WTC11 (cell line): Measurements from ENCODE around the gene ZNF350. TPM values are rescaled to one million over a fixed set of nuclear protein-coding genes. Genes with fewer than 3 reads are reported as not detected.

Experiments used
- ATAC-seq: fragments of 200-7000 bp; cut with Tn5 transposase; 2 replicates; pipeline ENCODE4 v1.10.0; 2021; ENCODE audit warnings: mild to moderate bottlenecking, moderate library complexity
- CTCF ChIA-PET: fragments of 300-600 bp; sonication (Branson Sonifier 250); formaldehyde crosslinking; loops from one replicate; lab custom pipeline; 2021; ENCODE audit warnings: antibody characterized with exemption; lab: Charles Lee
- POLR2A ChIA-PET: fragments of 350-600 bp; sonication (Branson Sonifier 250); formaldehyde crosslinking; loops from one replicate; lab custom pipeline; 2021; ENCODE audit warnings: antibody characterized with exemption; lab: Charles Lee
- DNase-seq: peaks from one replicate; pipeline ENCODE4 v3.0.0; 2021; ENCODE audit warnings: low spot score
- H3K27ac Mint-ChIP-seq: 2 replicates; pipeline ENCODE4 v1.8.0; 2021; ENCODE audit warnings: mixed read lengths
- H3K27me3 Mint-ChIP-seq: 2 replicates; pipeline ENCODE4 v1.8.0; 2021; ENCODE audit warnings: low read depth, mild to moderate bottlenecking, moderate library complexity, mixed read lengths
- H3K36me3 Mint-ChIP-seq: 2 replicates; pipeline ENCODE4 v1.8.0; 2021; ENCODE audit warnings: mixed read lengths
- H3K4me1 Mint-ChIP-seq: 2 replicates; pipeline ENCODE4 v1.8.0; 2022; ENCODE audit warnings: mixed read lengths
- H3K4me3 Mint-ChIP-seq: 2 replicates; pipeline ENCODE4 v1.8.0; 2021; ENCODE audit warnings: mild to moderate bottlenecking, moderate library complexity, mixed read lengths
- H3K9me3 Mint-ChIP-seq: 2 replicates; pipeline ENCODE4 v1.8.0; 2021; ENCODE audit warnings: mixed read lengths
- FOXK1 ChIP-seq: sonication (generic); formaldehyde crosslinking; IDR thresholded peaks from 2 replicates; pipeline ENCODE4 v1.8.0; 2022; ENCODE audit warnings: mild to moderate bottlenecking, moderate library complexity, missing genetic modification reagents
- GABPB1 ChIP-seq: sonication (generic); formaldehyde crosslinking; IDR thresholded peaks from 2 replicates; pipeline ENCODE4 v1.8.1; 2023; ENCODE audit warnings: mild to moderate bottlenecking, missing genetic modification reagents
- GTF2I ChIP-seq: fragments of 250-450 bp; sonication (Bioruptor Pico); conservative IDR thresholded peaks from 2 replicates; pipeline ENCODE4 v1.4.0; 2021; ENCODE audit warnings: mild to moderate bottlenecking
- JUN ChIP-seq: sonication (generic); formaldehyde crosslinking; IDR thresholded peaks from 2 replicates; pipeline ENCODE4 v1.8.0; 2023; ENCODE audit warnings: mild to moderate bottlenecking, missing genetic modification reagents
- KAT7 ChIP-seq: sonication (generic); formaldehyde crosslinking; IDR thresholded peaks from 2 replicates; pipeline ENCODE4 v1.8.1; 2023; ENCODE audit warnings: missing genetic modification reagents, mild to moderate bottlenecking, borderline replicate concordance
- MYBL2 ChIP-seq: sonication (generic); formaldehyde crosslinking; IDR thresholded peaks from 2 replicates; pipeline ENCODE4 v1.8.1; 2023; ENCODE audit warnings: mild to moderate bottlenecking, moderate library complexity, missing genetic modification reagents
- NFE2L1 ChIP-seq: sonication (generic); formaldehyde crosslinking; IDR thresholded peaks from 2 replicates; pipeline ENCODE4 v1.8.1; 2023; ENCODE audit warnings: missing genetic modification reagents
- NFYB ChIP-seq: sonication (generic); formaldehyde crosslinking; conservative IDR thresholded peaks from 2 replicates; pipeline ENCODE4 v1.8.0; 2022; ENCODE audit warnings: low read depth, missing genetic modification reagents
- NR2C2 ChIP-seq: sonication (generic); formaldehyde crosslinking; IDR thresholded peaks from 2 replicates; pipeline ENCODE4 v1.8.0; 2022; ENCODE audit warnings: mild to moderate bottlenecking, missing genetic modification reagents
- NR3C1 ChIP-seq: sonication (generic); formaldehyde crosslinking; conservative IDR thresholded peaks from 2 replicates; pipeline ENCODE4 v1.8.1; 2023; ENCODE audit warnings: low read depth, mild to moderate bottlenecking, missing genetic modification reagents
- OVOL2 ChIP-seq: fragments of 250-450 bp; sonication (Bioruptor Pico); IDR thresholded peaks from 2 replicates; pipeline ENCODE4 v1.9.0; 2021; ENCODE audit warnings: mild to moderate bottlenecking, borderline replicate concordance
- SMAD4 ChIP-seq: sonication (generic); formaldehyde crosslinking; IDR thresholded peaks from 2 replicates; pipeline ENCODE4 v1.8.0; 2022; ENCODE audit warnings: mild to moderate bottlenecking, missing genetic modification reagents
- SOX15 ChIP-seq: fragments of 250-450 bp; sonication (Bioruptor Pico); IDR thresholded peaks from 2 replicates; pipeline ENCODE4 v1.9.0; 2021; ENCODE audit warnings: mild to moderate bottlenecking
- SP1 ChIP-seq: sonication (generic); formaldehyde crosslinking; conservative IDR thresholded peaks from 2 replicates; pipeline ENCODE4 v1.8.1; 2022; ENCODE audit warnings: missing genetic modification reagents
- TCF7 ChIP-seq: sonication (generic); formaldehyde crosslinking; IDR thresholded peaks from 2 replicates; pipeline ENCODE4 v1.8.0; 2022; ENCODE audit warnings: mild to moderate bottlenecking, low read depth, missing genetic modification reagents, moderate library complexity
- TEAD4 ChIP-seq: sonication (generic); formaldehyde crosslinking; IDR thresholded peaks from 2 replicates; pipeline ENCODE4 v1.8.0; 2022; ENCODE audit warnings: mild to moderate bottlenecking, missing genetic modification reagents
- ZBTB21 ChIP-seq: sonication (generic); formaldehyde crosslinking; IDR thresholded peaks from 2 replicates; pipeline ENCODE4 v1.8.1; 2023; ENCODE audit warnings: mild to moderate bottlenecking, missing genetic modification reagents, borderline replicate concordance
- ZNF138 ChIP-seq: sonication (generic); formaldehyde crosslinking; conservative IDR thresholded peaks from 2 replicates; pipeline ENCODE4 v1.8.1; 2022; ENCODE audit warnings: mild to moderate bottlenecking, moderate library complexity, missing genetic modification reagents
- ZNF416 ChIP-seq: fragments of 250-450 bp; sonication (Bioruptor Pico); IDR thresholded peaks from 2 replicates; pipeline ENCODE4 v1.9.0; 2021; ENCODE audit warnings: mild to moderate bottlenecking, inconsistent platforms
- ZNF423 ChIP-seq: fragments of 250-450 bp; sonication (Bioruptor Pico); IDR thresholded peaks from 2 replicates; pipeline ENCODE4 v2.1.2; 2022; ENCODE audit warnings: mild to moderate bottlenecking, moderate library complexity
- total RNA-seq: library from RNA; stranded (reverse); gene quantifications from 3 replicates; pipeline ENCODE4 v1.2.3, GENCODE V29; 2021
- TF ChIP-seq, protein P1 (sequence below): sonication (generic); formaldehyde crosslinking; IDR thresholded peaks from 2 replicates; pipeline ENCODE4 v1.8.0; 2023; ENCODE audit warnings: missing genetic modification reagents
- TF ChIP-seq, protein P2 (sequence below): fragments of 250-450 bp; sonication (Bioruptor Pico); IDR thresholded peaks from 2 replicates; pipeline ENCODE4 v1.9.0; 2021; ENCODE audit warnings: mild to moderate bottlenecking
- TF ChIP-seq, protein P3 (sequence below): fragments of 250-450 bp; sonication (Bioruptor Pico); conservative IDR thresholded peaks from 2 replicates; pipeline ENCODE4 v1.9.0; 2021; ENCODE audit warnings: mild to moderate bottlenecking
- TF ChIP-seq, protein P4 (sequence below): sonication (generic); formaldehyde crosslinking; IDR thresholded peaks from 2 replicates; pipeline ENCODE4 v1.8.1; 2022; ENCODE audit warnings: mild to moderate bottlenecking, moderate library complexity, missing genetic modification reagents

Gene ZNF350
- total RNA-seq, 1 experiment from 2014 or later = 8.1 TPM

DNA sequence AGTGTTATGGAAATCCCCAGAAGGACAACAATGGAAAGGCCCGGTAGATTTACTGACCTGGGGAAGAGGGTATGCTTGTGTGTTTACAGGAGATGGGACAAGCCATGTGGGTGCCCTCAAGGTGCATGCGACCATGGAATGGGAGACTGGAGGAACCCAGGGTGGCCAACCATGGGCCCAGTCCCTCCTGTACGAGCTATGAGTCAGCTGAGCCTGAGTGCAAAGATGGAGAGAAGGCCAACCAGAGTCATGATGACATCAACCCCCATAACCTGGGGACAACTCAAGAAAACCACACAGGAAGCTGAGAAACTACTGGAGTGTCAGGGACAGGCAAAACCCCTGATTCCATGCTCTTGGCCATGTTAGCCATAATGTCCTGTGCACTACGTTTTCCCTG, 7.8 kb downstream of the ZNF350 start:
- peaks cover 47% of the 10 kb centered on the region for H3K9me3 Mint-ChIP-seq
- ATAC-seq (no peak), DNase-seq (no peak)
- peaks cover 54% of the 10 kb centered on the region for H3K36me3 Mint-ChIP-seq
- ChIA-PET CTCF (no interaction called here), POLR2A (no interaction called here)
- H3K27me3 Mint-ChIP-seq = no peaks in the 10 kb centered on the region
- no peak overlapping the region for H3K27ac Mint-ChIP-seq
- TF ChIP-seq ZBTB21 (CRISPR knock-in tag) (no peak), SOX15 (CRISPR knock-in tag) (no peak), ZNF138 (no peak), NR2C2 (CRISPR knock-in tag) (no peak), NFE2L1 (CRISPR knock-in tag) (no peak), SMAD4 (no peak), KAT7 (CRISPR knock-in tag) (no peak), NFYB (CRISPR knock-in tag) (no peak), ZNF423 (CRISPR knock-in tag) (no peak), SP1 (CRISPR knock-in tag) (no peak), TEAD4 (no peak), ZNF416 (CRISPR knock-in tag) (no peak), MYBL2 (CRISPR knock-in tag) (no peak), TCF7 (CRISPR knock-in tag) (no peak), FOXK1 (CRISPR knock-in tag) (no peak)
- TF ChIP-seq, protein P1, sequence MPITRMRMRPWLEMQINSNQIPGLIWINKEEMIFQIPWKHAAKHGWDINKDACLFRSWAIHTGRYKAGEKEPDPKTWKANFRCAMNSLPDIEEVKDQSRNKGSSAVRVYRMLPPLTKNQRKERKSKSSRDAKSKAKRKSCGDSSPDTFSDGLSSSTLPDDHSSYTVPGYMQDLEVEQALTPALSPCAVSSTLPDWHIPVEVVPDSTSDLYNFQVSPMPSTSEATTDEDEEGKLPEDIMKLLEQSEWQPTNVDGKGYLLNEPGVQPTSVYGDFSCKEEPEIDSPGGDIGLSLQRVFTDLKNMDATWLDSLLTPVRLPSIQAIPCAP (CRISPR knock-in tag) = no peak
- TF ChIP-seq, protein P2, sequence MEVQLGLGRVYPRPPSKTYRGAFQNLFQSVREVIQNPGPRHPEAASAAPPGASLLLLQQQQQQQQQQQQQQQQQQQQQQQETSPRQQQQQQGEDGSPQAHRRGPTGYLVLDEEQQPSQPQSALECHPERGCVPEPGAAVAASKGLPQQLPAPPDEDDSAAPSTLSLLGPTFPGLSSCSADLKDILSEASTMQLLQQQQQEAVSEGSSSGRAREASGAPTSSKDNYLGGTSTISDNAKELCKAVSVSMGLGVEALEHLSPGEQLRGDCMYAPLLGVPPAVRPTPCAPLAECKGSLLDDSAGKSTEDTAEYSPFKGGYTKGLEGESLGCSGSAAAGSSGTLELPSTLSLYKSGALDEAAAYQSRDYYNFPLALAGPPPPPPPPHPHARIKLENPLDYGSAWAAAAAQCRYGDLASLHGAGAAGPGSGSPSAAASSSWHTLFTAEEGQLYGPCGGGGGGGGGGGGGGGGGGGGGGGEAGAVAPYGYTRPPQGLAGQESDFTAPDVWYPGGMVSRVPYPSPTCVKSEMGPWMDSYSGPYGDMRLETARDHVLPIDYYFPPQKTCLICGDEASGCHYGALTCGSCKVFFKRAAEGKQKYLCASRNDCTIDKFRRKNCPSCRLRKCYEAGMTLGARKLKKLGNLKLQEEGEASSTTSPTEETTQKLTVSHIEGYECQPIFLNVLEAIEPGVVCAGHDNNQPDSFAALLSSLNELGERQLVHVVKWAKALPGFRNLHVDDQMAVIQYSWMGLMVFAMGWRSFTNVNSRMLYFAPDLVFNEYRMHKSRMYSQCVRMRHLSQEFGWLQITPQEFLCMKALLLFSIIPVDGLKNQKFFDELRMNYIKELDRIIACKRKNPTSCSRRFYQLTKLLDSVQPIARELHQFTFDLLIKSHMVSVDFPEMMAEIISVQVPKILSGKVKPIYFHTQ (CRISPR knock-in tag) = no peak
- TF ChIP-seq, all 79 proteins: peak for 0
- Mint-ChIP-seq H3K4me3 (no peak overlapping the region), H3K4me1 (peaks cover 15% of the 10 kb centered on the region)

DNA sequence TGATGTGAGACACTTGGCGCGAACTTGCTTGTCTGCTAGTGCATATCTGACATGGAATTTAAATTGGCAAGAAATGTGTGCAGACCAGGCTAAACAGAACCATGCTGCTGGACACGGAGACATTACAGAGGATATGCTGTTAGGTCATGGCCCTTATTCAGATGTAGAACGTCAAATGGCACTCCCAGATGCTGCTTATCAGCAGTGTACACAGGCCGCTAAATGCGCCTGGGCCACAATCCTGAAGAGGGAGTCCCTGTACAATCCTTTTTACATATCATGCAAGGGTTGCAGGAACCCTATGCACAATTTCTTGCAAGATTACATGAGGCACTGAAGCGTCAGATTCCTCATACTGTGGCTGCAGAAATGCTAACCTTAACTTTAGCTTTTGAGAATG, 9.3 kb downstream of the ZNF350 start:
- ChIA-PET CTCF (interaction anchor here (1.1 kb wide), 1 partner anchor 199 kb away, joined by 5 read pairs; no protein-coding TSS in a partner anchor), POLR2A (no interaction called here)
- ATAC-seq = no peak
- TF ChIP-seq, protein P2 (CRISPR knock-in tag) = no peak
- TF ChIP-seq GTF2I (CRISPR knock-in tag) = no peak
- peaks cover 60% of the 10 kb centered on the region for H3K9me3 Mint-ChIP-seq
- no peak overlapping the region for H3K27ac Mint-ChIP-seq
- H3K4me3 Mint-ChIP-seq = no peak overlapping the region
- H3K36me3 Mint-ChIP-seq = peaks cover 70% of the 10 kb centered on the region
- no peaks in the 10 kb centered on the region for H3K27me3 Mint-ChIP-seq
- peaks cover 15% of the 10 kb centered on the region for H3K4me1 Mint-ChIP-seq
- DNase-seq = no peak

DNA sequence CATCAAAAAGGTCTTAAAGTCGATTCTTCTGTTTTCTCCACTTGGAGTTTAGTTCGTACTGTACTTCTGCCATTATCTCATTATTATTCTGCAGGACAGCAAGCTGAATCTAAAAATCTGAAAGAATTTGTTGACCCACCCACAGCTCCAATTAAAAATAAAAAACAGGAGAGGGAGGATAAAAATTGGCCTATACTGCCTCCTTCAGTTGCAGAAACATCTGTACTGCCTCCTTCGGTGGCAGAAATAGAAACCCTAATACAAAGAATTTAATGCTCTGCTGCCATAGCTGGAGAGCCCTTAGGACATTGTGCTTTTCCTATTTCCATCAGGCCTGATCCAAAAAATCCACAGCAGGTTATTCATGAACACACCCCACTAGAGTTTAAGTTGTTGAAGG, 9.8 kb downstream of the ZNF350 start:
- ChIA-PET POLR2A (no interaction called here), CTCF (interaction anchor here (1.1 kb wide), 1 partner anchor 199 kb away, joined by 5 read pairs; no protein-coding TSS in a partner anchor)
- H3K4me3 Mint-ChIP-seq = no peak overlapping the region
- DNase-seq (no peak), ATAC-seq (no peak)
- no peaks in the 10 kb centered on the region for H3K27me3 Mint-ChIP-seq
- no peak overlapping the region for H3K27ac Mint-ChIP-seq
- peaks cover 15% of the 10 kb centered on the region for H3K4me1 Mint-ChIP-seq
- peaks cover 75% of the 10 kb centered on the region for H3K36me3 Mint-ChIP-seq
- H3K9me3 Mint-ChIP-seq = peaks cover 65% of the 10 kb centered on the region
- TF ChIP-seq, protein P3, sequence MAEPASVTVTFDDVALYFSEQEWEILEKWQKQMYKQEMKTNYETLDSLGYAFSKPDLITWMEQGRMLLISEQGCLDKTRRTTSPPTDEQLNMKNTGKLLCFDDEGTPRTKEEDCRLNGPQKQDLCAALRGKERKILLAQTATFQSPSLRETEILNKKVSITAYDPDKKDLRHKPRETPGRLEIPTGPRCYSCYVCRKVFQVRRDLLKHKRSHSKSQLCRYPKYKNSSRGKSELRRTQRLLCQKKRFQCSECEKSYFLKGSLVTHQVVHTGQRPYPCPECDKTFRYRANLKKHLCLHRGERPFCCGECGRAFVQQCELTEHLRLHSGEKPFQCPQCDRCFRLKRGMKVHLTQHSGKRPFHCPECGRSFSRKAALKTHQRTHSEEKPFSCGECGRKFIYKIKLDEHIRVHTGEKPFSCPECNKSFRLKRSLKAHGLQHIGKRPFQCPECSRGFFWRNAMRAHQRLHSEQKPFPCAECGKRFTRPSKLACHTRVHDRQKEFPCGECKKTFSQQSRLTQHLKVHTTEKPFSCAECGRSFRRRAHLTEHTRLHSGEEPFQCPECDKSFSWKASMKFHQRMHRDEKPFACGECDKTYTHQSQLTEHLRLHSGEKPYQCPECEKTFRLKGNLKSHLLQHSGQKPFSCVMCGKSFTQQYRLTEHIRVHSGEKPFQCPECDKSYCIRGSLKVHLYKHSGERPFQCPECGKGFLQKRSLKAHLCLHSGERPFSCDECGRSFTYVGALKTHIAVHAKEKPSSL (CRISPR knock-in tag) = no peak
- TF ChIP-seq NR3C1 (CRISPR knock-in tag) (no peak), OVOL2 (CRISPR knock-in tag) (no peak), JUN (no peak), NFE2L1 (CRISPR knock-in tag) (no peak), GABPB1 (CRISPR knock-in tag) (no peak)
- TF ChIP-seq, protein P4, sequence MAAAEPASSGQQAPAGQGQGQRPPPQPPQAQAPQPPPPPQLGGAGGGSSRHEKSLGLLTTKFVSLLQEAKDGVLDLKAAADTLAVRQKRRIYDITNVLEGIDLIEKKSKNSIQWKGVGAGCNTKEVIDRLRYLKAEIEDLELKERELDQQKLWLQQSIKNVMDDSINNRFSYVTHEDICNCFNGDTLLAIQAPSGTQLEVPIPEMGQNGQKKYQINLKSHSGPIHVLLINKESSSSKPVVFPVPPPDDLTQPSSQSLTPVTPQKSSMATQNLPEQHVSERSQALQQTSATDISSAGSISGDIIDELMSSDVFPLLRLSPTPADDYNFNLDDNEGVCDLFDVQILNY (CRISPR knock-in tag) = no peak
